Midbrain (tissue), 1 donor: Measurements from ENCODE around the gene RIMS1.

Experiments
- DNase-seq: peaks from one replicate; lab custom pipeline; 2025; lab: John Stamatoyannopoulos, UW

Gene RIMS1

GRCh38 chr6:72350296-72350881, 464.0 kb downstream of the RIMS1 start:
- peak; percentile 2 for DNase-seq

- no peak for DNase-seq
These were observed 477.7 kb downstream of the RIMS1 start for GRCh38 chr6:72363844-72364740.

GRCh38 chr6:72365773-72366172, 479.4 kb downstream of the RIMS1 start:
- DNase-seq = no peak

GRCh38 chr6:72367439-72367838, 481.1 kb downstream of the RIMS1 start:
- no peak for DNase-seq

GRCh38 chr6:72371473-72371872, 485.1 kb downstream of the RIMS1 start:
- no peak for DNase-seq

GRCh38 chr6:72374172-72374571, 487.8 kb downstream of the RIMS1 start:
- DNase-seq = no peak

GRCh38 chr6:72374857-72375256, 488.5 kb downstream of the RIMS1 start:
- DNase-seq = no peak

GRCh38 chr6:72376736-72377135, 490.4 kb downstream of the RIMS1 start:
- no peak for DNase-seq

GRCh38 chr6:72381076-72381475, 494.7 kb downstream of the RIMS1 start:
- DNase-seq = no peak

- DNase-seq = no peak
These were observed 496.5 kb downstream of the RIMS1 start for GRCh38 chr6:72382602-72383529.

- DNase-seq = no peak
These were observed 500.0 kb downstream of the RIMS1 start for GRCh38 chr6:72386324-72386723.

GRCh38 chr6:72389698-72390097, 503.3 kb downstream of the RIMS1 start:
- no peak for DNase-seq

- no peak for DNase-seq
These were observed 504.2 kb downstream of the RIMS1 start for GRCh38 chr6:72390548-72390947.

GRCh38 chr6:72401865-72402264, 515.5 kb downstream of the RIMS1 start:
- DNase-seq = no peak

GRCh38 chr6:72403413-72403812, 517.1 kb downstream of the RIMS1 start:
- no peak for DNase-seq

GRCh38 chr6:72406517-72406916, 520.2 kb downstream of the RIMS1 start:
- no peak for DNase-seq

- no peak for DNase-seq
These were observed 524.4 kb downstream of the RIMS1 start for GRCh38 chr6:72410769-72411168.

- DNase-seq = peak; percentile 89
These were observed 525.7 kb downstream of the RIMS1 start for GRCh38 chr6:72411872-72412708.

- DNase-seq = no peak
These were observed 526.3 kb downstream of the RIMS1 start for GRCh38 chr6:72412709-72413044.

GRCh38 chr6:72413884-72414283, 527.5 kb downstream of the RIMS1 start:
- no peak for DNase-seq

- DNase-seq = no peak
These were observed 528.3 kb downstream of the RIMS1 start for GRCh38 chr6:72414657-72415056.
